CD8-positive, alpha-beta memory T cell (primary cell): ENCODE data around the gene ATG13. TPM values are rescaled to one million over a fixed set of nuclear protein-coding genes. Genes with fewer than 3 reads are reported as not detected.

Source experiments
- CTCF ChIA-PET: fragments of 350-600 bp; sonication (Branson Sonifier 250); formaldehyde crosslinking; loops from one replicate; lab custom pipeline; 2021; ENCODE audit warnings: antibody characterized with exemption; lab: Charles Lee
- POLR2A ChIA-PET: fragments of 350-600 bp; sonication (Branson Sonifier 250); formaldehyde crosslinking; loops from one replicate; lab custom pipeline; 2021; ENCODE audit warnings: antibody characterized with exemption; lab: Charles Lee
- DNase-seq, 5 donors: peaks; one replicate each; pipeline versions ENCODE4 v3.0.0 to v3.0.0-alpha.2; 2020 to 2022; ENCODE audit warnings: mixed read lengths in 1 of 5
- H3K27ac ChIP-seq: one replicate; pipeline ENCODE4 v1.7.0; 2013; ENCODE audit warnings: low read depth, mild to moderate bottlenecking, low read length, moderate library complexity
- H3K27me3 ChIP-seq: 2 replicates; pipeline ENCODE4 v1.7.0; 2013; ENCODE audit warnings: low read length, mild to moderate bottlenecking; ENCODE audit not compliant: insufficient read depth, poor library complexity, severe bottlenecking
- H3K36me3 ChIP-seq: 2 replicates; pipeline ENCODE4 v1.7.0; 2013; ENCODE audit warnings: mild to moderate bottlenecking, low read length, moderate library complexity; ENCODE audit not compliant: insufficient read depth
- H3K4me1 ChIP-seq: 2 replicates; pipeline ENCODE4 v1.7.0; 2013; ENCODE audit warnings: mild to moderate bottlenecking, low read length, moderate library complexity; ENCODE audit not compliant: insufficient read depth
- H3K4me3 ChIP-seq: 2 replicates; pipeline ENCODE4 v1.7.0; 2013; ENCODE audit warnings: mild to moderate bottlenecking, low read length
- H3K9me3 ChIP-seq: 2 replicates; pipeline ENCODE4 v1.7.0; 2013; ENCODE audit warnings: mild to moderate bottlenecking, low read length
- H3K27ac Mint-ChIP-seq, 8 donors: one replicate each; pipeline ENCODE4 v1.8.0; 2020 to 2021; ENCODE audit warnings: mixed read lengths in 8 of 8, mild to moderate bottlenecking in 6 of 8, inconsistent platforms in 3 of 8, moderate library complexity in 3 of 8
- H3K27me3 Mint-ChIP-seq, 2 donors: one replicate each; pipeline ENCODE4 v1.8.0; 2020 to 2021; ENCODE audit warnings: mixed read lengths in 2 of 2, mild to moderate bottlenecking in 1 of 2, moderate library complexity in 1 of 2
- H3K36me3 Mint-ChIP-seq, 3 donors: one replicate each; pipeline ENCODE4 v1.8.0; 2020 to 2021; ENCODE audit warnings: mixed read lengths in 3 of 3, inconsistent platforms in 1 of 3, mild to moderate bottlenecking in 1 of 3
- H3K4me1 Mint-ChIP-seq, 3 donors: one replicate each; pipeline ENCODE4 v1.8.0; 2020 to 2021; ENCODE audit warnings: mixed read lengths in 3 of 3, inconsistent platforms in 1 of 3, mild to moderate bottlenecking in 1 of 3
- H3K4me3 Mint-ChIP-seq, 7 donors: one replicate each; pipeline ENCODE4 v1.8.0; 2020 to 2021; ENCODE audit warnings: mixed read lengths in 7 of 7, mild to moderate bottlenecking in 6 of 7, moderate library complexity in 4 of 7, inconsistent platforms in 2 of 7
- H3K9me3 Mint-ChIP-seq, 5 donors: one replicate each; pipeline ENCODE4 v1.8.0; 2020 to 2022; ENCODE audit warnings: mixed read lengths in 5 of 5, mild to moderate bottlenecking in 3 of 5, moderate library complexity in 2 of 5, inconsistent platforms in 1 of 5
- polyA plus RNA-seq: library from polyadenylated mRNA; unstranded; fragments of 300-500 nt; fragmentation: Illumina TruSeq; gene quantifications from one replicate; pipeline ENCODE4 v1.2.3, GENCODE V29; 2021
- total RNA-seq, 2 experiments: library from RNA; stranded (reverse); gene quantifications; one replicate each; pipeline ENCODE4 v1.2.3, GENCODE V29; 2021

The ATG13 gene
- total and polyA plus RNA-seq, 3 experiments from 2014 or later = 67.9 to 81.6 (median 69.6) TPM

DNA sequence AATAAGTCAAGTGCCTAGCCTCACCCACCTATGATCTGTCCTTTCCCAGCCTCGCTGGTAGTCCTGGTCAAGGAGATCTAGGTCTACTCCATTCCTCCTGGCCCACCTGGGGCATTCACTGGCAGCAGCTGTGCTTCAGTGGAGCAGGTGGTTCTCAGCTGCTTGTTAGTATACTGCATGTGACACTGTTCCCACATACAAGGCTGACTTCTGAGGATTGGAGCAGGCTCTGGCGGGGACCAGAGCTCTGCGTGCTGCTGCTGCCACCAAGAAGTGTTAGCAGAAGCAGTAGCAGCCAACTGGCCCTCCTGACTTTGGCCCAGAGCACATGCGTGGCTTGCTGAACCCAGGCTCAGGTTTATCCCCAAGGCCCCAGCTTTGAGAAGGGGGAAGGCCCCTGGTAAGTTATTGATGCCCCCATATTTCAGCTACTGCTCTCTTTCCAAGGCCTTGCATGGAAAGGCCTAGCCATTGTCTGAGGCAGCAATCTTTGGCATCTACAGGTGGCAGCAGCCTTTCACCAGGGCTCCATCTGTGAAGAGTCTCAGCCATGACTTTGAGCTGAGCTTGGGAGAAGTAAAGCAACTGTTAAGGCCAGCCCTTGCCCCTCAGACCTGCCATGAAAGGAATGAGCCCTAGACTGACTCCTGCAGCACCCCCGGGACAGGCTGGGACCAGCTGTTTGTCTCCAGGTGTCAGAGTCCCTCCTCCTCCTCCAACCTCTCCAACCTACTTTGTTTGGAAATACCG is 56.5 kb downstream of the ATG13 start:
- no peak overlapping the region for H3K4me3 Mint-ChIP-seq
- no peaks in the 10 kb centered on the region for H3K9me3 Mint-ChIP-seq
- peak in 1 of 5 donors; percentile 18 for DNase-seq
- peaks cover 10 to 68% (median 15%) of the 10 kb centered on the region in 3 donors for H3K36me3 Mint-ChIP-seq
- no peaks in the 10 kb centered on the region for H3K9me3 ChIP-seq
- H3K36me3 ChIP-seq = peaks cover 29% of the 10 kb centered on the region
- POLR2A ChIA-PET = interaction anchor here (0.5 to 2.2 kb wide), 2 partner anchors 27 to 99 kb away, joined by 5 to 8 read pairs; partner anchors contain the start of genes ARHGAP1 and ZNF408
- H3K4me3 ChIP-seq = no peak overlapping the region
- H3K27ac Mint-ChIP-seq = peak overlapping the region; percentile 80 to 97 (median 87)
- H3K27ac ChIP-seq = no peak overlapping the region
- peaks cover 85% of the 10 kb centered on the region for H3K4me1 ChIP-seq
- H3K27me3 ChIP-seq = no peaks in the 10 kb centered on the region
- CTCF ChIA-PET = interaction anchor here (2.1 kb wide), 1 partner anchor 9 kb away, joined by 6 read pairs; no protein-coding TSS in a partner anchor
- peaks cover 62 to 79% (median 68%) of the 10 kb centered on the region in 3 donors for H3K4me1 Mint-ChIP-seq
- H3K27me3 Mint-ChIP-seq = no peaks in the 10 kb centered on the region

- H3K36me3 Mint-ChIP-seq = peaks cover 4 to 68% (median 11%) of the 10 kb centered on the region in 3 donors
- Histone ChIP-seq H3K9me3 (no peaks in the 10 kb centered on the region), H3K27ac (peak overlapping the region; percentile 34), H3K4me3 (no peak overlapping the region), H3K27me3 (no peaks in the 10 kb centered on the region), H3K4me1 (peaks cover 77% of the 10 kb centered on the region), H3K36me3 (peaks cover 29% of the 10 kb centered on the region)
- H3K27ac Mint-ChIP-seq = peak overlapping the region; percentile 80 to 97 (median 87)
- no peaks in the 10 kb centered on the region for H3K9me3 Mint-ChIP-seq
- CTCF ChIA-PET = interaction anchor here (2.1 kb wide), 1 partner anchor 9 kb away, joined by 6 read pairs; no protein-coding TSS in a partner anchor
- H3K4me3 Mint-ChIP-seq = peak overlapping the region in 5 of 7 donors; percentile 23 to 76 (median 55)
- POLR2A ChIA-PET = interaction anchor here (0.6 to 2.2 kb wide), 2 partner anchors 11 to 26 kb away, joined by 3 to 8 read pairs; partner anchors contain the start of genes ARHGAP1 and ZNF408
- no peaks in the 10 kb centered on the region for H3K27me3 Mint-ChIP-seq
- peak in 3 of 5 donors; percentile 9 to 50 (median 47) for DNase-seq
- H3K4me1 Mint-ChIP-seq = peaks cover 57 to 72% (median 60%) of the 10 kb centered on the region in 3 donors
These were observed 57.3 kb downstream of the ATG13 start for GRCh38 chr11:46674463-46675287.

DNA sequence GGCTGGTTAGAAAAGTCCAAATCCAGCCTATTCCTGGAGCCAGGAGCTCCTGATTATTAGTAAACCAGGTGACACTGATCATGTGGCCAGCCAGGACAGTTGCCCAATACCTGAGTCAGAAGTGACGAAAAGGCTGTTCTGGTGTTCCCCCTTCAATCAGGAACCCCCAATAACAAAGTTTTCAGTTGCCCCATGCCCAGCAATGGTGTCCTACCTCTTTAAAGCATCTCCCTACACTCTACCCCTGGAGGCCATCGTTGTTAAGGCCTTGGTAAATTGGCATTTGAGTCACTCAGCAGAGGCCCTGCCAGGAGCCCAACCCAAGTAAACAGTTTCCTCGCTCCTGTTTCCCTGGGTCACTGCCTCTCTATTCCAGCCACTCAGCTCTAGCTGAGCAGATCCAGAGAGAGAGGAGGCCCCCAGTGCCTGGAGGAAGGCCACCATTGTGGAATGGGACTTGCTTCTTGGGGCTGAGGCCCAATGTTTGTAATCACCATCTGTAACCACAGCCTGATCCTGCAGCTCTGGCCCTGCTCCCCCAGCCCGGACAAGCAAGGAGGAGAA is 58.0 kb downstream of the ATG13 start:
- peaks cover 70% of the 10 kb centered on the region for H3K4me1 ChIP-seq
- no peak overlapping the region for H3K4me3 ChIP-seq
- H3K27me3 Mint-ChIP-seq = no peaks in the 10 kb centered on the region
- H3K4me3 Mint-ChIP-seq = no peak overlapping the region
- H3K27ac ChIP-seq = peak overlapping the region; percentile 34
- H3K36me3 Mint-ChIP-seq = peaks cover 3 to 72% (median 10%) of the 10 kb centered on the region in 3 donors
- H3K27me3 ChIP-seq = no peaks in the 10 kb centered on the region
- peaks cover 52 to 66% (median 55%) of the 10 kb centered on the region in 3 donors for H3K4me1 Mint-ChIP-seq
- POLR2A ChIA-PET = interaction anchor here (0.6 to 2.2 kb wide), 2 partner anchors 11 to 25 kb away, joined by 3 to 8 read pairs; partner anchors contain the start of genes ARHGAP1 and ZNF408
- H3K9me3 Mint-ChIP-seq = no peaks in the 10 kb centered on the region
- H3K9me3 ChIP-seq = no peaks in the 10 kb centered on the region
- peaks cover 31% of the 10 kb centered on the region for H3K36me3 ChIP-seq
- CTCF ChIA-PET = interaction anchor here (2.1 kb wide), 1 partner anchor 8 kb away, joined by 6 read pairs; no protein-coding TSS in a partner anchor
- DNase-seq = peak in 1 of 5 donors; percentile 22
- peak overlapping the region in 7 of 8 donors; percentile 7 to 97 (median 86) for H3K27ac Mint-ChIP-seq

DNA sequence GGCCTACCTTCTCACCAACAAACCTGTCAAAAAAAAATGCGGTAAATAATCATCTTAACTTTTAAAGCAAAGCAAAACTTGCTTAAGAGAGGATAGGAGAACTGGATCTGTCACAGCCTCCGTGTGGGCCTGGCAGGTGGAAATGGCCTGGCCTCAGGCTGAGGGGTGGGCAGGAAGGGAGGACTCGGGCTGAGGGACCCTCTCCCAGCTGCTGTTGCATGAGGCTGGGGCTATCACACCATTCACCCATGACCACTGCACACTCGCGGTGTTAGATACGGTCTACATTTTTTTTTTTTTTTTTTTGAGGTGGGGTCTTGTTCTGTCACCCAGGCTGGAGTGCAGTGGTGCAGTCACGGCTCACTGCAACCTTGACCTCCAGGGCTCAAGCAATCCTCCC is 58.6 kb downstream of the ATG13 start:
- Mint-ChIP-seq H3K36me3 (peaks cover 3 to 76% (median 12%) of the 10 kb centered on the region in 3 donors), H3K4me1 (peaks cover 48 to 61% (median 50%) of the 10 kb centered on the region in 3 donors), H3K9me3 (no peaks in the 10 kb centered on the region), H3K4me3 (no peak overlapping the region), H3K27ac (peak overlapping the region in 3 of 8 donors; percentile 21 to 70 (median 68)), H3K27me3 (no peaks in the 10 kb centered on the region)
- peak in 1 of 5 donors; percentile 12 for DNase-seq
- H3K4me3 ChIP-seq = no peak overlapping the region
- no peaks in the 10 kb centered on the region for H3K9me3 ChIP-seq
- POLR2A ChIA-PET = interaction anchor here (2.2 kb wide), 1 partner anchor 25 kb away, joined by 8 read pairs; the partner anchor contains the start of genes ARHGAP1 and ZNF408
- no peak overlapping the region for H3K27ac ChIP-seq
- peaks cover 34% of the 10 kb centered on the region for H3K36me3 ChIP-seq
- CTCF ChIA-PET = no interaction called here
- H3K4me1 ChIP-seq = peaks cover 64% of the 10 kb centered on the region
- H3K27me3 ChIP-seq = no peaks in the 10 kb centered on the region

DNA sequence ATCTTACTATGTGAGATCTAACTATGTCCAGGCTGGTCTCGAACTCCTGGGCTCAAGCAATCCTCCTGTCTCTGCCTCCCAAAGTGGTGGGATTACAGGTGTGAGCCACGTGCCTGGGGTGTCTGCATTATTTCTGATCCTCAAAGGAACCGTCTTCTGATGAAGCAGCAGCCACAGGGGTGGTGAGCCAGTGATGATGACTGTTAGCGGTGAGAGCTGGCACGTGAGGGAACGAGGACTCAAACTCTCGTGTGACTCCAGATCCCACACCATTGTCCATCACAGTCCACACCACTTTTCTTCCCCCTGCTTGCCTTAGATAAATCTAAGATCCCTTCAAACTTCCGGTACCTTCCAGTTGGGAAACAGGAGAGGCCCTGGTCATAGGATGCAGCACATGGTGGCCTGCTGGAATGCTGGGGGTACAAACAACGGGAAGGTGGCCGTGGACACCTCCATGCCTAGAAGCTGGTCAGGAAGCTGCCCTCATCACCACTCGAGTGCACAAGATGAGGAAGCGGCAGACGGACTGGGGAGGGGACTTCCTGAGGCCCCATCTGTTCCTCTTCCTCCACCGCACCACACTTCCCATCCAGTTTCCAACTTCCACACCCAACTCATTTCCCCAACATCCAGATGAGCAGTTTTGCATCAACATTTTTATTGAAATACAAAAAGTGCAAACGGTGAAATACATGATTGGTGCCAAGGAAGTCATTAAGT is 59.2 kb downstream of the ATG13 start:
- peaks cover 58% of the 10 kb centered on the region for H3K4me1 ChIP-seq
- no peaks in the 10 kb centered on the region for H3K9me3 ChIP-seq
- peaks cover 42 to 55% (median 44%) of the 10 kb centered on the region in 3 donors for H3K4me1 Mint-ChIP-seq
- no peaks in the 10 kb centered on the region for H3K27me3 Mint-ChIP-seq
- POLR2A ChIA-PET = no interaction called here
- peak overlapping the region in 7 of 8 donors; percentile 18 to 95 (median 55) for H3K27ac Mint-ChIP-seq
- no peak overlapping the region for H3K4me3 ChIP-seq
- CTCF ChIA-PET = no interaction called here
- no peaks in the 10 kb centered on the region for H3K9me3 Mint-ChIP-seq
- DNase-seq = peak in 1 of 5 donors; percentile 29
- no peak overlapping the region for H3K4me3 Mint-ChIP-seq
- H3K27ac ChIP-seq = no peak overlapping the region
- peaks cover 38% of the 10 kb centered on the region for H3K36me3 ChIP-seq
- H3K36me3 Mint-ChIP-seq = peaks cover 3 to 79% (median 12%) of the 10 kb centered on the region in 3 donors
- no peaks in the 10 kb centered on the region for H3K27me3 ChIP-seq

DNA sequence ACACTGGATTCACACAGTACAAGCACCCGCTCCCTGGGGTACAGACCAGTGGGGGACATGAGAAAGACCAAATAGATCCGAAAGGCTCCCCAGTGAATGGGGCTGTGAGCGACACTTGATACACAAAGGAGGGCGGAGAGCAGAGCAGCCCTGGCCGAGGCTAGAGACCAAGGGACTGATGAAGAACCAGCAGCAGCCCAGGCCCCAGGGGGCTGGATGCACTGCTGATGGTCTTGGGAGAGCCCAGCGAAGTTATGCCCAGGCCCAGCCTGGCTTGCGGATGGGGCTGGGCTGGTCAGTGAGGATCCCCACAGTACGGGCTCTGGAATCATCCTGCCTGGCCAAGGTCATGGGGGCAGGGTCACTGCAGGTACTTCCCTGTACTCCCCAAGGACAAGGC is 59.8 kb downstream of the ATG13 start:
- no peaks in the 10 kb centered on the region for H3K9me3 Mint-ChIP-seq
- ChIA-PET POLR2A (no interaction called here), CTCF (no interaction called here)
- H3K9me3 ChIP-seq = no peaks in the 10 kb centered on the region
- peak in 1 of 5 donors; percentile 24 for DNase-seq
- peaks cover 3 to 79% (median 7%) of the 10 kb centered on the region in 3 donors for H3K36me3 Mint-ChIP-seq
- H3K36me3 ChIP-seq = peaks cover 38% of the 10 kb centered on the region
- H3K27me3 Mint-ChIP-seq = no peaks in the 10 kb centered on the region
- no peak overlapping the region for H3K27ac ChIP-seq
- H3K4me1 ChIP-seq = peaks cover 52% of the 10 kb centered on the region
- H3K4me3 Mint-ChIP-seq = no peak overlapping the region
- peak overlapping the region in 4 of 8 donors; percentile 39 to 95 (median 72) for H3K27ac Mint-ChIP-seq
- H3K27me3 ChIP-seq = no peaks in the 10 kb centered on the region
- peaks cover 36 to 49% (median 38%) of the 10 kb centered on the region in 3 donors for H3K4me1 Mint-ChIP-seq
- H3K4me3 ChIP-seq = no peak overlapping the region
